ENCODE measurements around the gene GBE1. TPM values are rescaled to one million over a fixed set of nuclear protein-coding genes. Genes with fewer than 3 reads are reported as not detected.

The GBE1 gene
- total and polyA plus RNA-seq, 9 of the 15 experiments (the other 6 are each of a cell fraction or from before 2014, with no cell fraction given): 7.9 to 25.6 (median 13.1) TPM

GRCh38 chr3:81743096-81744025, 18.1 kb downstream of the GBE1 start (continued):
- TF ChIP-seq POU5F1 (IDR thresholded peaks at IDR 0.05; ENCODE audit: borderline replicate concordance, low read depth, low read length, partially characterized antibody) (no peak), ZKSCAN3 (CRISPR knock-in tag; IDR thresholded peaks at IDR 0.05) (no peak), ZNF280A (IDR thresholded peaks at IDR 0.05; ENCODE audit: low read depth, partially characterized antibody) (no peak), TFAM (CRISPR knock-in tag; conservative IDR thresholded peaks at IDR 0.05) (no peak), TEAD1 (CRISPR knock-in tag; IDR thresholded peaks at IDR 0.05) (no peak), STAG1 (CRISPR knock-in tag; IDR thresholded peaks at IDR 0.05; ENCODE audit: borderline replicate concordance) (no peak), CTCF (IDR thresholded peaks at IDR 0.05 in 2 of 3, conservative IDR thresholded peaks at IDR 0.05 in 1 of 3; ENCODE audit: insufficient read depth in 2 of 3, low read depth in 1 of 3, low read length in 3 of 3) (no peak), ZNF212 (CRISPR knock-in tag; IDR thresholded peaks at IDR 0.05) (no peak), ZNF23 (CRISPR knock-in tag; IDR thresholded peaks at IDR 0.05) (no peak), GTF2A2 (tag; IDR thresholded peaks at IDR 0.05) (no peak), POLR2G (IDR thresholded peaks at IDR 0.05; ENCODE audit: low read depth, low read length) (no peak), BMI1 (IDR thresholded peaks at IDR 0.05; ENCODE audit: low read length) (no peak), BCOR (IDR thresholded peaks at IDR 0.05) (peak; percentile 17; the same call in 1 of the 2 replicates), CBFA2T3 (IDR thresholded peaks at IDR 0.05) (peak; percentile 88), CC2D1A (IDR thresholded peaks at IDR 0.05) (0 out of 2 replicates have a peak, but pooled peaks have one; percentile 43), ZFP1 (CRISPR knock-in tag; IDR thresholded peaks at IDR 0.05) (no peak), GTF2E2 (tag; IDR thresholded peaks at IDR 0.05) (no peak), SNIP1 (IDR thresholded peaks at IDR 0.05; ENCODE audit: low read depth) (no peak), ZBTB17 (CRISPR knock-in tag; IDR thresholded peaks at IDR 0.05) (no peak), HDAC8 (tag; IDR thresholded peaks at IDR 0.05) (no peak), HDAC3 (IDR thresholded peaks at IDR 0.05; ENCODE audit: borderline replicate concordance, partially characterized antibody) (peak; percentile 67)
- TF ChIP-seq, protein P1, sequence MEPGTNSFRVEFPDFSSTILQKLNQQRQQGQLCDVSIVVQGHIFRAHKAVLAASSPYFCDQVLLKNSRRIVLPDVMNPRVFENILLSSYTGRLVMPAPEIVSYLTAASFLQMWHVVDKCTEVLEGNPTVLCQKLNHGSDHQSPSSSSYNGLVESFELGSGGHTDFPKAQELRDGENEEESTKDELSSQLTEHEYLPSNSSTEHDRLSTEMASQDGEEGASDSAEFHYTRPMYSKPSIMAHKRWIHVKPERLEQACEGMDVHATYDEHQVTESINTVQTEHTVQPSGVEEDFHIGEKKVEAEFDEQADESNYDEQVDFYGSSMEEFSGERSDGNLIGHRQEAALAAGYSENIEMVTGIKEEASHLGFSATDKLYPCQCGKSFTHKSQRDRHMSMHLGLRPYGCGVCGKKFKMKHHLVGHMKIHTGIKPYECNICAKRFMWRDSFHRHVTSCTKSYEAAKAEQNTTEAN (CRISPR knock-in tag; IDR thresholded peaks at IDR 0.05): no peak
- TF ChIP-seq, protein P2, sequence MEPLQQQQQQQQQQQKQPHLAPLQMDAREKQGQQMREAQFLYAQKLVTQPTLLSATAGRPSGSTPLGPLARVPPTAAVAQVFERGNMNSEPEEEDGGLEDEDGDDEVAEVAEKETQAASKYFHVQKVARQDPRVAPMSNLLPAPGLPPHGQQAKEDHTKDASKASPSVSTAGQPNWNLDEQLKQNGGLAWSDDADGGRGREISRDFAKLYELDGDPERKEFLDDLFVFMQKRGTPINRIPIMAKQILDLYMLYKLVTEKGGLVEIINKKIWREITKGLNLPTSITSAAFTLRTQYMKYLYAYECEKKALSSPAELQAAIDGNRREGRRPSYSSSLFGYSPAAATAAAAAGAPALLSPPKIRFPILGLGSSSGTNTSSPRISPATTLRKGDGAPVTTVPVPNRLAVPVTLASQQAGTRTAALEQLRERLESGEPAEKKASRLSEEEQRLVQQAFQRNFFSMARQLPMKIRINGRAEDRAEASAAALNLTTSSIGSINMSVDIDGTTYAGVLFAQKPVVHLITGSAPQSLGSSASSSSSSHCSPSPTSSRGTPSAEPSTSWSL (CRISPR knock-in tag; IDR thresholded peaks at IDR 0.05; ENCODE audit: borderline replicate concordance): no peak
